HEK293 (cell line): ENCODE data around the gene GBP5.
A peak's percentile ranks its signal among the peaks of the same experiment; 100 is the strongest.

Experiments
- CTCF ChIA-PET: fragments of 350-600 bp; formaldehyde crosslinking; extraction: SDS; loops from one replicate; lab custom pipeline; 2021; ENCODE audit warnings: antibody characterized with exemption; lab: Yijun Ruan, JAX
- POLR2A ChIA-PET: fragments of 300-600 bp; formaldehyde crosslinking; extraction: SDS; loops from one replicate; lab custom pipeline; 2020; ENCODE audit warnings: antibody characterized with exemption, inconsistent platforms; lab: Yijun Ruan, JAX
- H3K27ac ChIP-seq: fragments of 200-500 bp; sonication (Bioruptor generic); 2 replicates; pipeline ENCODE4 v1.5.1; 2014; ENCODE audit warnings: low read depth, low read length, control low read depth, inconsistent platforms; ENCODE audit errors: extremely low read depth
- H3K36me3 ChIP-seq, 2 experiments: fragments of 200-500 bp in 1 of 2; sonication (Bioruptor generic) in 1 of 2; 1 replicate in 1 of 2; 2 replicates in 1 of 2; pipeline ENCODE4 v1.5.1; 2014 to 2017; ENCODE audit warnings: inconsistent platforms in 2 of 2, low read length in 2 of 2; ENCODE audit not compliant: control insufficient read depth in 2 of 2, insufficient read depth in 1 of 2
- H3K4me1 ChIP-seq: fragments of 200-500 bp; sonication (Bioruptor generic); 2 replicates; pipeline ENCODE4 v1.5.1; 2014; ENCODE audit warnings: mild to moderate bottlenecking, low read length, inconsistent platforms; ENCODE audit not compliant: control insufficient read depth, insufficient read depth
- H3K4me3 ChIP-seq: 2 replicates; pipeline ENCODE4 v1.5.1; 2011; ENCODE audit warnings: low read depth, mild to moderate bottlenecking, control low read depth, low read length, moderate library complexity
- H3K9me3 ChIP-seq: fragments of 200-500 bp; sonication (Bioruptor generic); 2 replicates; pipeline ENCODE4 v1.5.1; 2014; ENCODE audit warnings: low read depth, low read length, inconsistent platforms; ENCODE audit not compliant: control insufficient read depth, insufficient read depth
- FEZF1 ChIP-seq: fragments of 450-650 bp; formaldehyde crosslinking; IDR thresholded peaks from 2 replicates; pipeline ENCODE4 v1.5.1; 2016; ENCODE audit warnings: missing biosample characterization, missing genetic modification characterization
- GLIS1 ChIP-seq: fragments of 450-650 bp; formaldehyde crosslinking; IDR thresholded peaks from 2 replicates; pipeline ENCODE4 v1.5.1; 2016; ENCODE audit warnings: missing biosample characterization, missing genetic modification characterization
- MYNN ChIP-seq: fragments of 450-650 bp; formaldehyde crosslinking; IDR thresholded peaks from 2 replicates; pipeline ENCODE4 v1.5.1; 2016; ENCODE audit warnings: missing biosample characterization, missing genetic modification characterization, borderline replicate concordance
- REPIN1 ChIP-seq: fragments of 450-650 bp; formaldehyde crosslinking; IDR thresholded peaks from 2 replicates; pipeline ENCODE4 v1.5.1; 2017; ENCODE audit warnings: missing biosample characterization, missing genetic modification characterization, low read depth
- ZFHX2 ChIP-seq: fragments of 450-650 bp; formaldehyde crosslinking; conservative IDR thresholded peaks from 2 replicates; pipeline ENCODE4 v1.5.1; 2016; ENCODE audit warnings: missing biosample characterization, missing genetic modification characterization
- ZNF121 ChIP-seq: fragments of 450-650 bp; formaldehyde crosslinking; IDR thresholded peaks from 2 replicates; pipeline ENCODE4 v1.5.1; 2016; ENCODE audit warnings: missing biosample characterization, missing genetic modification characterization
- ZNF138 ChIP-seq: fragments of 450-650 bp; formaldehyde crosslinking; IDR thresholded peaks from 2 replicates; pipeline ENCODE4 v1.5.1; 2016; ENCODE audit warnings: missing biosample characterization, missing genetic modification characterization, borderline replicate concordance
- ZNF174 ChIP-seq: fragments of 450-650 bp; formaldehyde crosslinking; IDR thresholded peaks from 2 replicates; pipeline ENCODE4 v1.5.0; 2017; ENCODE audit warnings: missing biosample characterization, mild to moderate bottlenecking, missing genetic modification characterization
- ZNF202 ChIP-seq: fragments of 450-650 bp; formaldehyde crosslinking; IDR thresholded peaks from 2 replicates; pipeline ENCODE4 v1.5.1; 2016; ENCODE audit warnings: missing biosample characterization, missing genetic modification characterization, borderline replicate concordance
- ZNF311 ChIP-seq: fragments of 450-650 bp; formaldehyde crosslinking; IDR thresholded peaks from 2 replicates; pipeline ENCODE4 v1.5.1; 2017; ENCODE audit warnings: missing biosample characterization, missing genetic modification characterization, borderline replicate concordance
- ZNF37A ChIP-seq: fragments of 450-650 bp; IDR thresholded peaks from 2 replicates; pipeline ENCODE4 v1.5.1; 2018; ENCODE audit warnings: missing biosample characterization, missing genetic modification characterization
- ZNF391 ChIP-seq: fragments of 450-650 bp; formaldehyde crosslinking; IDR thresholded peaks from 2 replicates; pipeline ENCODE4 v1.5.1; 2016; ENCODE audit warnings: low read depth, missing biosample characterization, missing genetic modification characterization, borderline replicate concordance
- ZNF423 ChIP-seq: fragments of 450-650 bp; formaldehyde crosslinking; IDR thresholded peaks from 2 replicates; pipeline ENCODE4 v1.5.1; 2016; ENCODE audit warnings: missing biosample characterization, missing genetic modification characterization
- ZNF558 ChIP-seq: fragments of 450-650 bp; formaldehyde crosslinking; IDR thresholded peaks from 2 replicates; pipeline ENCODE4 v1.5.1; 2016; ENCODE audit warnings: missing biosample characterization, missing genetic modification characterization
- ZNF623 ChIP-seq: fragments of 450-650 bp; formaldehyde crosslinking; IDR thresholded peaks from 2 replicates; pipeline ENCODE4 v1.5.1; 2016; ENCODE audit warnings: missing biosample characterization, missing genetic modification characterization
- ZNF624 ChIP-seq: fragments of 450-650 bp; formaldehyde crosslinking; IDR thresholded peaks from 2 replicates; pipeline ENCODE4 v1.5.1; 2017; ENCODE audit warnings: missing biosample characterization, missing genetic modification characterization
- ZNF654 ChIP-seq: fragments of 450-650 bp; formaldehyde crosslinking; IDR thresholded peaks from 2 replicates; pipeline ENCODE4 v1.5.1; 2016; ENCODE audit warnings: low read depth, missing biosample characterization, missing genetic modification characterization
- ZNF76 ChIP-seq: fragments of 450-650 bp; formaldehyde crosslinking; IDR thresholded peaks from 2 replicates; pipeline ENCODE4; 2016; ENCODE audit warnings: low read depth, missing biosample characterization, missing genetic modification characterization, borderline replicate concordance
- ZXDB ChIP-seq: fragments of 450-650 bp; formaldehyde crosslinking; IDR thresholded peaks from 2 replicates; pipeline ENCODE4 v1.5.1; 2016; ENCODE audit warnings: missing biosample characterization, missing genetic modification characterization
- TF ChIP-seq, protein P1 (sequence below): fragments of 450-650 bp; formaldehyde crosslinking; IDR thresholded peaks from 2 replicates; pipeline ENCODE4 v1.5.1; 2017; ENCODE audit warnings: missing biosample characterization, missing genetic modification characterization
- TF ChIP-seq, protein P2 (sequence below): fragments of 450-650 bp; formaldehyde crosslinking; IDR thresholded peaks from 2 replicates; pipeline ENCODE4 v1.5.1; 2016; ENCODE audit warnings: missing biosample characterization, missing genetic modification characterization, low read depth
- TF ChIP-seq, protein P3 (sequence below): fragments of 450-650 bp; formaldehyde crosslinking; IDR thresholded peaks from 2 replicates; pipeline ENCODE4 v1.5.1; 2017; ENCODE audit warnings: missing biosample characterization, missing genetic modification characterization
- TF ChIP-seq, protein P4 (sequence below): fragments of 450-650 bp; IDR thresholded peaks from 2 replicates; pipeline ENCODE4 v1.5.1; 2018; ENCODE audit warnings: missing biosample characterization, mild to moderate bottlenecking, missing genetic modification characterization

Gene GBP5

DNA sequence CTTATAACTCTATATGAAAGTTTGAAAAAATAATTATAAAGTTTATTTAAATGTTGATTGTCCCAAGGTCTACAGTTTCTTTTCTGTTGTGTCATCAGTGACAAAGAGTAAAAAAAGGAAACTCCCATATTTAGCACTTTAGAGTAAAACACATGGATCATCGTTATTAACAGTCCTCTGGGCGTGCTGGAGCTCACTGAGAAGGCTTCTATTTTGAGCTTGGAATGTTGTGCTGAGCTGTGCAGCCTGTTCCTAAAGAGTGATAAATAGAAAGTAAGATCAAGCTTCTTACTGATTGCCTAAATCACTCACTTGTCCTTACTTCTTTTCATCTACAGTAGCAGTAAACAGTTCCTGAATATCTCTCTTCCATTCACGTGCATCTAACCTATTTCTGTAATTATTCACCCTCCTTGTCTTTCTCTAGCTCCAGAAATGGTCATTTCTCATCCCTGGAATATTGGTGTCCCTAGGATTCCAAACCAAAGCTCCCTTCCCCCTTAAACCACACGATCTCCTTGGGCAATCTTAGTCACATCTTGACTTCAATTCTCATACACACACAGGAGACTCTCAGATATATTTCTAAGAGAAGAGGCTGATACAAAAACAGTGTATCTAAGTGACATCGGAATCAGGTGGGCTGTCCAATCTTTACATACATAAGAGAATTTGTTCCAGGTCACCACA lies 11.9 kb downstream of the GBP5 start:
- Histone ChIP-seq H3K4me3 (no peak overlapping the region), H3K36me3 (no peaks in the 10 kb centered on the region), H3K4me1 (no peaks in the 10 kb centered on the region), H3K9me3 (no peaks in the 10 kb centered on the region), H3K27ac (no peak overlapping the region)
- ChIA-PET CTCF (no interaction called here), POLR2A (no interaction called here)
- TF ChIP-seq GLIS1 (tag by site-specific recombination) (no peak), ZNF391 (tag by site-specific recombination) (no peak), MYNN (tag by site-specific recombination) (no peak), ZNF624 (tag by site-specific recombination) (no peak), ZNF138 (tag by site-specific recombination) (no peak), ZNF174 (tag by site-specific recombination) (no peak), ZNF311 (tag by site-specific recombination) (no peak), ZNF202 (tag by site-specific recombination) (no peak), ZXDB (tag by site-specific recombination) (no peak), ZNF654 (tag by site-specific recombination) (no peak), ZNF423 (no peak), REPIN1 (tag by site-specific recombination) (no peak), ZNF121 (no peak), ZNF623 (tag by site-specific recombination) (no peak)
- TF ChIP-seq, protein P1, sequence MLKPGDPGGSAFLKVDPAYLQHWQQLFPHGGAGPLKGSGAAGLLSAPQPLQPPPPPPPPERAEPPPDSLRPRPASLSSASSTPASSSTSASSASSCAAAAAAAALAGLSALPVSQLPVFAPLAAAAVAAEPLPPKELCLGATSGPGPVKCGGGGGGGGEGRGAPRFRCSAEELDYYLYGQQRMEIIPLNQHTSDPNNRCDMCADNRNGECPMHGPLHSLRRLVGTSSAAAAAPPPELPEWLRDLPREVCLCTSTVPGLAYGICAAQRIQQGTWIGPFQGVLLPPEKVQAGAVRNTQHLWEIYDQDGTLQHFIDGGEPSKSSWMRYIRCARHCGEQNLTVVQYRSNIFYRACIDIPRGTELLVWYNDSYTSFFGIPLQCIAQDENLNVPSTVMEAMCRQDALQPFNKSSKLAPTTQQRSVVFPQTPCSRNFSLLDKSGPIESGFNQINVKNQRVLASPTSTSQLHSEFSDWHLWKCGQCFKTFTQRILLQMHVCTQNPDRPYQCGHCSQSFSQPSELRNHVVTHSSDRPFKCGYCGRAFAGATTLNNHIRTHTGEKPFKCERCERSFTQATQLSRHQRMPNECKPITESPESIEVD (tag by site-specific recombination), result no peak
- TF ChIP-seq, protein P2, sequence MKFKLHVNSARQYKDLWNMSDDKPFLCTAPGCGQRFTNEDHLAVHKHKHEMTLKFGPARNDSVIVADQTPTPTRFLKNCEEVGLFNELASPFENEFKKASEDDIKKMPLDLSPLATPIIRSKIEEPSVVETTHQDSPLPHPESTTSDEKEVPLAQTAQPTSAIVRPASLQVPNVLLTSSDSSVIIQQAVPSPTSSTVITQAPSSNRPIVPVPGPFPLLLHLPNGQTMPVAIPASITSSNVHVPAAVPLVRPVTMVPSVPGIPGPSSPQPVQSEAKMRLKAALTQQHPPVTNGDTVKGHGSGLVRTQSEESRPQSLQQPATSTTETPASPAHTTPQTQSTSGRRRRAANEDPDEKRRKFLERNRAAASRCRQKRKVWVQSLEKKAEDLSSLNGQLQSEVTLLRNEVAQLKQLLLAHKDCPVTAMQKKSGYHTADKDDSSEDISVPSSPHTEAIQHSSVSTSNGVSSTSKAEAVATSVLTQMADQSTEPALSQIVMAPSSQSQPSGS (tag by site-specific recombination), result no peak
- TF ChIP-seq, protein P3, sequence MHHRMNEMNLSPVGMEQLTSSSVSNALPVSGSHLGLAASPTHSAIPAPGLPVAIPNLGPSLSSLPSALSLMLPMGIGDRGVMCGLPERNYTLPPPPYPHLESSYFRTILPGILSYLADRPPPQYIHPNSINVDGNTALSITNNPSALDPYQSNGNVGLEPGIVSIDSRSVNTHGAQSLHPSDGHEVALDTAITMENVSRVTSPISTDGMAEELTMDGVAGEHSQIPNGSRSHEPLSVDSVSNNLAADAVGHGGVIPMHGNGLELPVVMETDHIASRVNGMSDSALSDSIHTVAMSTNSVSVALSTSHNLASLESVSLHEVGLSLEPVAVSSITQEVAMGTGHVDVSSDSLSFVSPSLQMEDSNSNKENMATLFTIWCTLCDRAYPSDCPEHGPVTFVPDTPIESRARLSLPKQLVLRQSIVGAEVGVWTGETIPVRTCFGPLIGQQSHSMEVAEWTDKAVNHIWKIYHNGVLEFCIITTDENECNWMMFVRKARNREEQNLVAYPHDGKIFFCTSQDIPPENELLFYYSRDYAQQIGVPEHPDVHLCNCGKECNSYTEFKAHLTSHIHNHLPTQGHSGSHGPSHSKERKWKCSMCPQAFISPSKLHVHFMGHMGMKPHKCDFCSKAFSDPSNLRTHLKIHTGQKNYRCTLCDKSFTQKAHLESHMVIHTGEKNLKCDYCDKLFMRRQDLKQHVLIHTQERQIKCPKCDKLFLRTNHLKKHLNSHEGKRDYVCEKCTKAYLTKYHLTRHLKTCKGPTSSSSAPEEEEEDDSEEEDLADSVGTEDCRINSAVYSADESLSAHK (tag by site-specific recombination), result no peak

DNA sequence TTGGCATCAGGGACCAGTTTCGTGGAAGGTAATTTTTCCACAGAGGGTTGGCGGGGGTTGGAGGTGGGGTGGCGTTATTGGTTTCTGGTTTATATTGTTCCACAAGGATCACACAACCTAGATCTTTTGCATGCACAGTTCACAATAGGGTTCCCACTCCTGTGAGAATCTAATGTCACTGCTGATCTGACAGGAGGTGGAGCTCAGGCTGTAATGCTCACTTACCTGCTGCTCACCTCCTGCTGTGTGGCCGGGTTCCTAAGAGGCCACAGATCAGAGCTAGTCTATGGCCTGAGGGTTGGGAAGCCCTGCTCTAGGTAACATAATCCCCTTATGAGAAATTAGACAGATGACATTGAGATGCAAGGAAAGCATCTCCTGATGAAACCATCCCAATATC lies 12.6 kb downstream of the GBP5 start:
- Histone ChIP-seq H3K4me1 (0 out of 2 replicates have a peak, but pooled peaks cover under 1% of the 10 kb centered on the region), H3K9me3 (no peaks in the 10 kb centered on the region), H3K27ac (no peak overlapping the region), H3K36me3 (no peaks in the 10 kb centered on the region), H3K4me3 (no peak overlapping the region)
- TF ChIP-seq, protein P4, sequence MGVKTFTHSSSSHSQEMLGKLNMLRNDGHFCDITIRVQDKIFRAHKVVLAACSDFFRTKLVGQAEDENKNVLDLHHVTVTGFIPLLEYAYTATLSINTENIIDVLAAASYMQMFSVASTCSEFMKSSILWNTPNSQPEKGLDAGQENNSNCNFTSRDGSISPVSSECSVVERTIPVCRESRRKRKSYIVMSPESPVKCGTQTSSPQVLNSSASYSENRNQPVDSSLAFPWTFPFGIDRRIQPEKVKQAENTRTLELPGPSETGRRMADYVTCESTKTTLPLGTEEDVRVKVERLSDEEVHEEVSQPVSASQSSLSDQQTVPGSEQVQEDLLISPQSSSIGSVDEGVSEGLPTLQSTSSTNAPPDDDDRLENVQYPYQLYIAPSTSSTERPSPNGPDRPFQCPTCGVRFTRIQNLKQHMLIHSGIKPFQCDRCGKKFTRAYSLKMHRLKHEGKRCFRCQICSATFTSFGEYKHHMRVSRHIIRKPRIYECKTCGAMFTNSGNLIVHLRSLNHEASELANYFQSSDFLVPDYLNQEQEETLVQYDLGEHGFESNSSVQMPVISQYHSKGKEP, result no peak
- no peak for TF ChIP-seq ZFHX2
- TF ChIP-seq FEZF1 (tag by site-specific recombination), result peak; percentile 61
- TF ChIP-seq ZNF37A (tag by site-specific recombination), result no peak
- no peak for TF ChIP-seq ZNF76
- TF ChIP-seq ZNF558 (tag by site-specific recombination), result no peak
- ChIA-PET POLR2A (interaction anchor here (0.7 kb wide), 1 partner anchor 29 kb away, joined by 4 read pairs; no protein-coding TSS in a partner anchor), CTCF (no interaction called here)
